H1 (cell line): ENCODE measurements around the gene SMARCB1. TPM values are rescaled to one million over a fixed set of nuclear protein-coding genes. Genes with fewer than 3 reads are reported as not detected.

Source experiments
- ASH2L ChIP-seq: fragments of 200-600, 300-600 bp; sonication (generic); IDR thresholded peaks from one replicate; pipeline ENCODE4 v1.7.1; 2017; ENCODE audit warnings: low read length
- CHD7 ChIP-seq: fragments of 300-600 bp; sonication (generic); IDR thresholded peaks from 2 replicates; pipeline ENCODE4 v1.7.1; 2012; ENCODE audit warnings: low read length, moderate library complexity, mild to moderate bottlenecking, inconsistent platforms; ENCODE audit not compliant: insufficient replicate concordance
- CREB1 ChIP-seq: IDR thresholded peaks from 2 replicates; pipeline ENCODE4 v1.6.1; 2012; ENCODE audit warnings: inconsistent platforms
- E2F6 ChIP-seq: IDR thresholded peaks from 2 replicates; pipeline ENCODE4 v1.6.1; 2012; ENCODE audit warnings: inconsistent platforms
- JUN ChIP-seq: IDR thresholded peaks from 2 replicates; pipeline ENCODE4 v1.6.1; 2011; ENCODE audit warnings: low read depth, mild to moderate bottlenecking, improper control_type of control experiment, low read length
- TAF1 ChIP-seq: IDR thresholded peaks from 2 replicates; pipeline ENCODE4 v1.6.1; 2011; ENCODE audit warnings: mild to moderate bottlenecking, low read depth, low read length
- TBP ChIP-seq: IDR thresholded peaks from 2 replicates; pipeline ENCODE4 v1.6.1; 2011; ENCODE audit warnings: low read depth, low read length, improper control_type of control experiment
- polyA plus RNA-seq, 7 experiments: library from polyadenylated mRNA; depleted of rRNA in 3 of 7; stranded (reverse) in 5 of 7; unstranded in 2 of 7; fragments of >200 nt in 5 of 7; fragments of 200-250 nt in 2 of 7; gene quantifications; 1 replicate in 5 of 7; 2 replicates in 1 of 7; 4 replicates in 1 of 7; pipeline versions ENCODE4 v1.2.1 to v1.2.3, GENCODE V29; 2011 to 2013; ENCODE audit warnings: missing spikeins in 2 of 7, mixed read lengths in 2 of 7
- total RNA-seq: library from RNA; stranded (reverse); fragmentation: NEBNext Ultra II Directional; extraction: Animal tissue kit (Norgen Biotek cat#: 25700); gene quantifications from 2 replicates; pipeline ENCODE4 v1.2.1, GENCODE V29; 2021

Gene SMARCB1
- total and polyA plus RNA-seq, 2 of the 8 experiments (the other 6 are each of a cell fraction or from before 2014, with no cell fraction given): 116 to 145 TPM

- TF ChIP-seq JUN (no peak), CREB1 (no peak), TBP (no peak), TAF1 (no peak), CHD7 (no peak), E2F6 (no peak), ASH2L (no peak)
Observed at GRCh38 chr22:23840026-23840425, 53.3 kb downstream of the SMARCB1 start (continued).
